GM19467 (cell line): Measurements from ENCODE around the gene PODXL.

Source experiments
- ATAC-seq: cut with Tn5 transposase; IDR thresholded peaks from one replicate; pipeline ENCODE4 v1.9.1; 2021; ENCODE audit warnings: mild to moderate bottlenecking, moderate library complexity; ENCODE audit not compliant: unreplicated experiment

Gene PODXL

DNA sequence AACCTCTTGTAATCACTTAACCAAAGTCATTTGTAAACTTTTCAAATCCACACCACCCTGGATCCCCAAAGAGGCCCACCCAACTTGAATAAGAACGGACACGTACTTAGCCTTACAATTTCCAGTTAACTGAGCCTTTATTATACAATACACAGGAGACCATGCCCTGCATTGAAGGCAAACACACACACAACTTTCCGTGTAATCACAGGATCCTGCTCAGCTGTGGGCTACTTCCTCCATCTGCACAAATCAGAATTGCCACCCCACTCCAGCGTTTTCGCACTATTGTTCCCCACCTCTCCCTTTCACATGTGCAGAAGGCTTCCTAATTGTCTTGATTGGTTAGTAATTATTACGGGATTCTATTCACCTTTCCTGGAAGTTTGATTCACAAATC lies 12.1 kb upstream of the PODXL start:
- no peak for ATAC-seq

DNA sequence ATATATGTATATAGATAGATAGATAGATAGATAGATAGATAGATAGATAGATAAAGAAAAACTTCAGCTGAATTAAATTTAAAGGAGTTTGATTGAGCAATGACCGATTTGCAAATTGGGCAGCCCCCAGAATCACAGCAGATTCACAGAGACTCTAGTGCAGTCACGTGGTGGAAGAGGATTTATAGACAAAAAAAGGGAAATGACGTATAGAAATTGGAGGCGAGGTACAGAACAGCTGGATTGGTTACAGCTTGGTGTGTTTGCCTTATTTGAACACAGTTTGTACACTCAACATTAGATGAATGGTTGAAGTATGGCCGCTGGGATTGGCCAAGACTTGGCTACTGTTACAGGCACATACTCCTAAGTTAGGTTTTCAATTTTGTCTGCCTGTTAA lies 8.2 kb upstream of the PODXL start:
- ATAC-seq, result no peak

DNA sequence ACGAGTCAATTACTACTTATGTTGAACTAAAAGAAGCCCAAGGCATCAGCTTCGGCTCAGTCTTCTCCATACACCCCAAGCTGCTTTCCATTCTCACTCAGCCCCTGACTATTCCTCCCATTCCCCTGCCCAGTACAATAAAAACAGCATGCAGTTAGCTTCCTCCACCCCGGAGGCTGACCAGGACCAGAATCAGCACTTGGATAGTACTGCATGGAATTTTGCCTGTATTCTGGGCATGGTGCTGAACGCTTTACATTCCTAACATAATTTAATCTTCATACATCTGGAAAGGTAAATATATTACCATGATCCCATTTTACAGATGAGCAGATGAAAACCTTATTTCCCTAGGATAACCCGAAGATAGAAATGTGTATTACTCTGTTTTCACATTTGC lies 7.5 kb upstream of the PODXL start:
- no peak for ATAC-seq

DNA sequence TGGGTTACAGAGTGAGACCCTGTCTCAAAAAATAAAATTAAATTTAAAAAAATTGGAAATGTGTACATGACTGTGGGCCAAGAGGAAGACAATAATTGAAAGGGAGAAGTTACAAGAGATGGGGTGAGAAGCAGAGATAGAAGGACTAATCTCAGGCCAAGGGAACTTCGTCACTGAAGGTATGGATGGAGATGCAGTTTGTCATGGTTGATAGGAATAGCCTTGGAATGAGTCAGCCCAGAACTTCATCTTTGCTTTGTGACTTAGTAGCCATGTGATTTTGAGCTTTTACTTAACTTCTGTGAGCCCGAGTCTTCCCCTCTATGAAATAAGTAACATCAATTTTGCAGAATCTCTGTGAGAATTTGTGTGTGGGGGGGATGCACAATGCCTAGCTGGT lies 6.5 kb upstream of the PODXL start:
- ATAC-seq, result no peak

DNA sequence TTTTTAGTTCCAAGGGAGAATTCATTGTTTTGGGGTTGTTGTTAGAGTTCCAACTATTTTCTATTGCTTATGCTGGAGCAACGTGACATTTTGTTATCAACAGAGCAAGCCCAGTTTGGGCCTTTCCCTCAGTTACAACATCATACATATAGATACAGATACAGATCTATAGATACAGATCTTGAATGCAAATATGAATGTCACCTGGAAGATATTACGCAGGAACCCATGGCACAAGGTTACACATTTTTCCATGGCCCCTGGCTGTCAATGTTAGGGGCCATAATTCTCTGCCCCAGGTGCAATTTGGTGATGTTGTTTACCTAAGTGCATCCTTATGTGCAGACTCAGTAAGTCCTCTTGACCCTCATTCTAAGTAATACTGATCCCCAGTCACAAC lies 3.6 kb upstream of the PODXL start:
- no peak for ATAC-seq

DNA sequence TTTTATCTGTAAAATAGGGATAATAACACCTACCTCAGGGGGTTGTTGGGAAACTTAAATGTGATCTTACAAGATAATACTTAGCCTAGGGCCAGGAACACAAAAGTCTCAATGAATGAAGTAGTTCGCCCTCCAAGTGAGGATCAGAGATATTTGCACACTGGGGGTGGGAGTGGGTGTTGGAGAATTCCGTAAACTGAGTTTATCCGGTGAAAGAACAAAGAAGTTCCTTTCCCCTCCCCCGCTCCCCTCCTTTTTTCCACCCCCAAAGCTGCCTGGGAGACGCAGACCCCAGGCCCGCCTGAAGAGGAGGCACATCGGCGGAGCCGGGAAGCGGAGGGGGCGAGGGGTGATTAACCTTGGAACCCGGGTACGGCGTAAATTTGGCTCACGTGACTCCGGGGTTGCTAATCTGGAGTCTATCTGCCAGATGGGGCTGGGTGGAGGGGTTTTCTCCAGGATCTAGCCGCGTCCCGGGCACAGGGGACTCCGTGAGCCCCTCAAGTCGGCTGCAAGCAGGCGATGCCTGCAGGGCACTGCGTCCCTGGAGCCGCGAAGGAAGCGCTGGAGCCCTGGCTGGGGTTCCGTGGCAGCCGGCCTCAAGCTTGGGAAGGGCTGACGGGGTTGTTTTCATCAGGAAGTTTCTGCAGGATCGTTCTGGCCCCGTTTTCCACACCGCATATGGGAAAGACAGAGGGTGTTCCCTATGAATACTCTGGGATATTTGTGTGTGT lies 1.4 kb upstream of the PODXL start:
- ATAC-seq, result no peak

DNA sequence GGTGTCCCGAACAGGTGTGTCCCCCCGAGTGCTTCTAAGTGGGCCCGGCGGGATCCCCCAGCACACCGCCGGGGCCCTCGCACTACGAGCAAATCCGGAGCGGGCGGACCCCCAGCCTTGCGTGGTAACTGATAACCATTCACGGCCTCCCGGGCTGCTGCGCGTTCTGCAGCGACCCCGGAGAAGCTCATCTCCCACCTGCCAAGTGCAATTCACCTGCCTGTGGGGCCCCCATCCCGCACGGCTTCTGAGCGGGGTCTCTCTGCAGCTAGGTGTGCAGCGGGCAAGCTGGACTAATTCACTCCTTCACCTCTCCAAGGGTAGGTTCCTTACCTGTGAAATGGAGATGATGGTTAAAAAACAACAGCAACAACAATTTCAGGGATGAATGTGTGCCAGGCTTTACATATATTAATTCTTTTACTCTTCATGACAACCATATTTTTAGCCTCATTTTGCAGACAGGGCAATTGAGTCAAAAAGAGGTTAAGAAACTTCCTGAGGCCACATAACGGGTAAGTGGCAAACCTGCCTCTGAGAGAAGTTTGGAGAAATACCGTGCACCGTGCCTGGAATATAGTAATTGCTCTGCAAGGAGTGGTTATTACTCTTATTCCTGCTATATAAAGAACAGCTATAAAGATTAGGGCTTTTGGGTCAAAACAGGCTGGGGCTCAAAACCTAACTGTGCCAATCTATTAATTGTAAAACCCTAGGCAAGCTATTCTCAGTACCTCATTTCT lies 652 bp upstream of the PODXL start:
- ATAC-seq, result no peak

DNA sequence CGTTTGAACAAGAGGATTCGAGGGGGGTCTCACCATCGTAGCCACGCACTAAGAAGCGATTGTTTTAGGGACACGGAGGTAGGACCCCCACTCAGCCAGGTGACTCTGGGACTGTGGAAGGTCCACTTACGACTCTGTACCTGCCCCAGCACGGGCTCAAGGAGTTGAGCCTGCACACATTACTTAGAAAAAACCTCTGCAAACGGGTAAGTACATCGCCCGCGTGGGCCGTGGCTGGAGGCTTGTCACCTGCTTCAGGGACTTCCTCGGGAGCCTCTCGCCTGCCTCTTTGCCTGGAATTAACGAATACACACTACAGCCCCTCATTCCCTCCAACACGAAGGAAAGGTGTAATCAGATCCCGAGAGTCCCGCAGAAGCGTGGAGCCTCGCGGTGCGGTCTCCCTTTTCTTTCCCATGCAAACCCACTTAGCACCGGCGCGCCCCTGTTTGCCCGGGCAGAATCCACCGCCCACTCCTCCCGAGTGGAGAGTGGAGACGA lies 826 bp downstream of the PODXL start:
- no peak for ATAC-seq

DNA sequence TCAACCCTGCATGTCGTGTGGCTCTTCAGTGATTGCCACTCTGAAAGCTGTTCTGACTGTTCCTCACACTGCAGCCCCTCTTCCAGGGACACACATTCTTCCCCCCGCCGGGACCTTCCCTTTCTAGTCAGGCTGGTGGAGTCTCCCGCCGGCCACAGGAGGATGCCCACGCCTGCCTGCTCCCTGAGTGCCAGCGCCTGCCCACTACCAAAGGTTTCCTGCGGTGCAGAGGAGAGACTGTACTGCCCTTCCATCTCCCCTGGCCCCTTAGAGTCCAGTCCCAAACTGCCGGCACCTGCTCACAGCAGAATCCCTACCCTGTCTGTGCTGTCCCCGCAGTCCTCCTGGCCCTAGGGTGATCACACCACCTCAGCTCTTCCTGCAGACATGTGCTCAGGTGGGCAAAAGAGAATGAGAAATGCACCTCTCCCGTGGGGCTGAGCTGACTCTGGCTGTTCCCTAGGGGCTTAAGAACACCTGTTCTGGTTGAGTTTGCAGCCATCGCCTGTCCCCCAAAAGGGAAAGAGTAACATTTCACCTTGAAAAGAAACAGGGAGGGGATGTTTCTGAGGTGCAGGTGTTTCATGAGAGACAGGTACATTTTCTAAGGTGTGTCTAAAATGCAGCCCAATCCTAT lies 1.4 kb downstream of the PODXL start:
- ATAC-seq, result no peak

DNA sequence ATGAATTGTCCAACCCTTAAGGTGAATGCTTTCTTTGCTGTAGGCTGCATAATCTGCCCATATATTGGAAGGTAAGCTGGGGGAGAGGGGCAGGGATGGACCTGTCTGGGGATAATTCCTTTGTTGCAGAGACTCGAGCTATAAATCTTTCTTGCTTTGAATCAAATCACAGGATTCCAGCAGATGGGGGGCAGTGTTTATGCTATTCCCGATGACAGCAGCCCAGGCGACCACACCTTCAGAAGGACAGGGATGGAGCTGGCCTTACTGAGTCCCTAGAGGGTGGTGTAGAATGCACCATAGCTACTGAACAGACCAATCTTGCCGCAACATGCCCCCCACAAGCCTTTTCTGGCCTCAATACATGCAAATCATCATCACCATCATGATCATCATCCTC lies 2.5 kb downstream of the PODXL start:
- ATAC-seq, result no peak

DNA sequence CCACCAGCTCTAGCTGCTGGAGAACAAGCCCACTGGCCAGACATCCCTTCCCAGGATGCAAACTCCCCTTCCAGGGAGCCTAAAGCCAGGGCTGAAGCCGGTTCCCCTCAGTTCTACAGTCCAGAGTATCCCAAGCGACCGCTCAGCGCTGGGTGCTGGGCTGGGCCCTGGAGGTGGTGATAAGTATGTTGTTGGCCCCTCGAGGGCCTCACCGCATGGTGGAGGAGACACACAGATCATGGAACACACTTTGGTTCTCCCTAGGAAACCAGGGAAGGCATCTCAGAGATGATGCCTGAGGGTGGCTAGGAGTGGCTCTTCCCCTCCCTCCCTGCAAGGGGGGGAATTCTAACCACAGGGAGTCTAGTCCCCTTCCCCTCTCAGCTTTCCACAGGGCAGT lies 4.4 kb downstream of the PODXL start:
- ATAC-seq, result no peak

DNA sequence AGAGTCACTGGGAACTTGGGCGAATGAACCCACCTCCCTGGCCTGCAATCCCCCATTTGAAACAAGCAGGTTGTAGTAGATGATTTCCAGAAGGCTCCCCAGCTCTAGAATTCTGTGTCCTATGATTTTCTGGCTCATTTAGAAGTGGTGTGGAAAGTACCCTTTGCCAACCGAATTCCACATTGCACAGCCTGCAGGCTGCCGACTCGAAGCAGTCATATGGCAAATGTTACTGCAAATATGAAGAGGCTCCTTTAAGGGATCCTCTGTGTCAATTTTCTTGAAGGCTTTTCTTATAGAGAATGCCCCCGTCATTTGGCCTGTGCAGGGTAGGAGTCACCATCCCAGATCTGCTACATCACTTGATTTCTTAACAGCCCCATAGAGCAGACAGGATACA lies 5.6 kb downstream of the PODXL start:
- no peak for ATAC-seq

DNA sequence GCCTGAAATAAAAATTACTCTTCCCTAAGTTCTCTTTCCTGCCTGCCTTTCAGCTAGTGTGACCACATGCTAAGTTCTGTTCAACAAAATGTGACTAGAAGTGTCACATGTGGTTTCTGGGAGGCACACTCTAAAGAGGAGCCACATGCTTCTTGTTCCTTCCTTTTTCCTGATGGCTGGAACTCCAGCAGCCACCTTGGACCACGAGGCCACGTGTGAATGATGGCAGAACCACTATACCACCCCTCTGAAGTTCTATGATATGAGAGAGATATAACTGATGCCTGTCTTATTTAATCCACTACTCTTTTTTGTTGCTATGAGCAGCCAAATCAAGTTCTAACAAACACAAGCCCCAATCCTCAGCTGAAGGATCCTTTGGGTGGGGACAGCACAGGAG lies 8.1 kb downstream of the PODXL start:
- ATAC-seq, result no peak

DNA sequence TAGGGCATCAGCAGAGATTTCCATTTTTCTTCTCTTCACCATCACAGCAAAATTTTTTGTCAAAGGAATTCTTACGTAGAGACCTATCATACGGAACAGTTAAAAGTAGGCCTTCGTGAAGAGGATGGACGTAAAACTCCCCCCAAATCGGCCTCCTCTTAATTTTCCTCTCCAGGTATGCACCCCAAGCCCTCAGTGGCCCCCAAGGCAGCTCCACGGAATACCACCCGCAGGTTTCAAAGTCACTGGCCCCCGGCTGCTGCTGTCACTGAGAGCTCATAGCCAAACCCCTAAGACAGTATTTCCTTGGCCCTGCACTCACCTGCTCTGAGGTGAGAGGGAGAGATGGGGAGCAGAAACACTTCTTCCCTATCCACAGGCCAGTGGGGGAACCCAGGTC lies 8.8 kb downstream of the PODXL start:
- no peak for ATAC-seq

DNA sequence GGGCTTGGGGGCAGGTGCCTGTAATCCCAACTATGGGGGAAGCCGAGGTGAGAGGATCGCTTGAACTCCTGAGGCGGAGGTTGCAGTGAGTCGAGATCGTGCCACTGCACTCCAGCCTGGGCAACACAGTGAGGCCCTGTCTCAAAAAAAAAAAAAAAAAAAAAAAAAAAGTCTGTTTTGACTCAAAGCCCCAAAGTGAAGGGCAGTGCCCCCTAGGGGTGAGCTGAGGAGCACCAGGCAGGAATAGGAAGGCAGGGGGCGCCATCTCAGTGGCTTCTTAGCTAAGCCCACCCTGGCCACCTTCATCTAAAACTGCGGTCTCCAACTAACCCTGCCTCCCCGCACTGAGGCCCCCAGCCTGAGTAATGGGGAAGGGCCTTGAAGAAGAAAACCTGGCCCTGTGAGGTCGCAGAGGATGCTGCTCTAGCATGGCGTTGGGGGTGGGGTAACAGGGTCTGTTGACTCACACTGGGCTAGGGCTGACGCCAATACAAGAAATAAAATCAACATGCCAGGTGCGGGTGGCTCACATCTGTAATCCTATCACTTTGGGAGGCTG lies 9.8 kb downstream of the PODXL start:
- no peak for ATAC-seq

DNA sequence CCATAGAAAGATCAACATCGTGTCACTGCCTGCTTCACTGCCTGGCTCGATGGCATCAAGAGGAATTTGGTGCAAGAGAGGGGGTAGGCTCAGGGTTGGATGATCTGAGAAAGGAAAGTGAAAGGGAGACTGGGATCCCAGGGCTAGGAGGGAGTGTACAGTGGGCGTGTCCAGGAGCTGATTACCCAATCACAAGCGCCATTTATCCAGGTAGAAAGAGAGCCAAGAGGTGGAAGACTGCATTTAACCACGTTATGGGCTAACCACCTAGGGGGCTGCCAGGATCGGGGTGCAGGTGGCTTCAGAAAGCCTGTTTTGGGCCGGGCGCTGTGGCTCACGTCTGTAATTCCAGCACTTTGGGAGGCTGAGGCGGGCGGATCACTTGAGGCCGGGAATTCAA lies 10.3 kb downstream of the PODXL start:
- ATAC-seq, result no peak

DNA sequence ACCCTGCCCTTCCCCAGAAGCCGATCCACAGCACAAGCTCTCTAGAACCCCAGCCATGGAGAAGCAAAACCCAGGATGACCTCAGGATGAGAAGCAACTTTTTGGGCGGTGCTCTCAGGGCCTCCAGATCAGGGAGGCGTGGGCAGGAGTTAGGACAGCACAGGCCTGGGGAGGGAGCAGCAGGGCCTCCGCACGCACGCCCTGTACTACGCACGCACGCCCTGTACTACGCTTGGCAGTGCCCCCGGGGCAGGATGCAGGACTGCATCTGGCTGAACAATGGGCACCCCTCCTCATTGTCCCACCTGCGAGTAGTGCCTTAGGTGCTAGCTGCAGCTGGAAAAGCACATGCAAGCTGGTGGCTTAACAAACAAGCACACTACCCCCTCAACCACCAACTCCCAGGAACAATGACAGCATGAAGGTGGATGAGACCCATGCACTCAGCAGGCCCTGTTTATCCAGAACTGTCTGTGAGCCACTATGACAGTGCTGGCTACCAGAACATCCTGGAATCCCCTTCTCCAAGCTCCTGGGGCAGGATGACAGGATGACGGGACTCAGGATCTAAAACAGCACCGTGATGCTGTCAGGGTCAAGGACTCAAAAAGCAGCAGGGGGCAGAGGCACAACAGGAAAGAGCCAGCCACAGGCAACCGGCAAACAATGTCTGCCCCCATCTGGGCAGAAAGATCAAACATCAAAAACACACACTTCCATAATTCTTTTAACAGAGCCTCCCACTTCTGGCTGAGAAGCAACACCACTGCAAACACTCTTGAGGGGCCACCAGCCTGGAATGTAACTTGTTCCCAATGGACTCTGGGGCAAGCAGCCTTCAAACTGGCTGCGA lies 11.8 kb downstream of the PODXL start:
- ATAC-seq, result no peak

DNA sequence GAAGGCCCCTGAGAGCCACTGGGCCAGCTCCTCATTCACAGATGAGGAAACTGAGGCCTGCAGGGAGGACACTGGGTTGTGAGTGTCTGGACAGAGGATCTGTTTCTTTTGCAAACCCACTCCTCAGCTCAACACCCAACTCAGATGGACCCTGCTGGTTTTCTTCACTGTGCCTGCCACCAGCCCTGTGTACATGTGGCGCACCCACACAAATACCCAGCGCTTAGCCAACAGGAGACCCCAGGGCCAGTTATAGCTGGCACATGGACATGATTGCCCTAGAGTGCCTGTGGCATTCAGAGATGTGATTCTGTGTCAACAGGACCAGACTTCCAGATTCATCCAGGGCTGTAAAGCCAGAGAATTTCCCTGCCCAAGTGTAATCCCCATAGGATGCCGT lies 12.4 kb downstream of the PODXL start:
- ATAC-seq, result no peak

DNA sequence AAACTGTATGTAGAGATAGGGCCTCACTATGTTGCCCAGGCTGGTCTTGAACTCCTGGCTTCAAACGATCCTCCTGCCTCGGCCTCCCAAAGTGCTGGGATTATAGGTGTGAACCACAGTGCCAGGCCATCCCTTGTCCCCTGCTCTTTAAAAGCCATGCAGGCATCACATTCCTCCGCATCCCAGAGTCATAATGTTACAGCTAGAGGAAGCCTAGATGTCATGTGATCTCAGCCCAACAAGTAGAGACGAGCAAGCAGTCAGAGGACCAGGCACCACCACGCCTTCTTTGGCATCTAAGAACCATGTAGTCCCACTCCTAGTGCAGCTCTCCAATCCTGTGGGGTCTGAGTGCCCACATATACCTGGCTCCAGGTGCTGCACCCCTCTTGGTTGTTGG lies 13.1 kb downstream of the PODXL start:
- ATAC-seq, result no peak

DNA sequence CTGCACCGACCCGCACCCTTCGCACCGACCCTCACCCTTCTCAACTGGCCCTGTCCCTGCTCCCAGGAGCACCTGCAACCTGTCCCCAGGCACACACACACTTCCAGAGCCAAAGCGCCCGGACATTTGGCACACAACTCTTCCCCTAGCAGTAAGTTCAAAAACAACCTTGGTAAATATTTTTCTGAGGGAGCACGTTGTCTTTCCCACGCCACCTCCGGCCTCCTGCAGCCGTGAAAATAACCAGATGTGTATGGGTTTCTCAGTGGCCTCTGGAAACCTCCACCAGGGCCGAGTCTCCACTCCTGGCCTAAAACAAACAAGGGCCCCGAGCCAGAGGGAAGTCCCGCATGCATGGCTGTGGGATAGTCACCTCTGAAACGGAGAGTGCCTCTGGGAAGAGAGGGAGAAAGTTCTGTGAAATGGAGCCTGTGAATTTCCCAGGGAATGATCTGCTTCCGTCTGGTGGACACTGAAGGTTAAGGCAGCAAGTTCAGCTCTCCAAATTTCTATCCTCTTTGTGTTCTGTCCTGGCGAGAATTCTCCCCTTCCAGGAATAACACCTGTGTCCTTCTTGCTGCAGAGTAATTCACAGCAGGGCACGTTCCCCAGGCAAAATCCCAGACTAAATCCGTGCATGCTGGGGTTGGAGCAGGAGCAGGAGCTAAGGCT lies 15.8 kb downstream of the PODXL start:
- ATAC-seq, result no peak
